GM23248 (cell line): Measurements from ENCODE around the gene CENPX. TPM values are rescaled to one million over a fixed set of nuclear protein-coding genes. Genes with fewer than 3 reads are reported as not detected.
A peak's percentile ranks its signal among the peaks of the same experiment; 100 is the strongest.

Source experiments
- DNase-seq: peaks from one replicate; pipeline ENCODE4 v3.0.0-alpha.2; 2015
- H2AFZ ChIP-seq: fragments of 200-600 bp; sonication (generic); 2 replicates; pipeline ENCODE4 v1.6.1; 2016; ENCODE audit warnings: antibody characterized with exemption
- H3F3A ChIP-seq: fragments of 200-600 bp; sonication (generic); 2 replicates; pipeline ENCODE4 v1.6.1; 2016; ENCODE audit warnings: mild to moderate bottlenecking, antibody characterized with exemption, mixed run types; ENCODE audit not compliant: insufficient read depth
- H3K27ac ChIP-seq: fragments of 200-600 bp; sonication (generic); 2 replicates; pipeline ENCODE4 v1.5.1; 2016; ENCODE audit warnings: mild to moderate bottlenecking
- H3K27me3 ChIP-seq: fragments of 200-600 bp; sonication (generic); replicated peaks from 2 replicates; pipeline ENCODE4 v1.6.1; 2016; ENCODE audit warnings: mild to moderate bottlenecking; ENCODE audit not compliant: insufficient read depth
- H3K36me3 ChIP-seq: fragments of 200-600 bp; sonication (generic); 2 replicates; pipeline ENCODE4 v1.6.1; 2016; ENCODE audit warnings: low read depth, mild to moderate bottlenecking
- H3K4me1 ChIP-seq: fragments of 200-600 bp; sonication (generic); 2 replicates; pipeline ENCODE4 v1.6.1; 2016; ENCODE audit warnings: mild to moderate bottlenecking; ENCODE audit not compliant: insufficient read depth
- H3K4me2 ChIP-seq: fragments of 200-600 bp; sonication (generic); one replicate; pipeline ENCODE4 v1.6.1; 2016; ENCODE audit warnings: mild to moderate bottlenecking; ENCODE audit not compliant: unreplicated experiment
- H3K4me3 ChIP-seq: fragments of 200-600 bp; sonication (generic); 2 replicates; pipeline ENCODE4 v1.5.1; 2016; ENCODE audit warnings: mild to moderate bottlenecking
- H3K79me2 ChIP-seq: fragments of 200-600 bp; sonication (generic); 2 replicates; pipeline ENCODE4 v1.6.1; 2016; ENCODE audit warnings: mild to moderate bottlenecking; ENCODE audit not compliant: insufficient read depth
- H3K9ac ChIP-seq: fragments of 200-600 bp; sonication (generic); 2 replicates; pipeline ENCODE4 v1.6.1; 2016; ENCODE audit warnings: mild to moderate bottlenecking
- H3K9me2 ChIP-seq: fragments of 200-600 bp; sonication (generic); 2 replicates; pipeline ENCODE4 v1.6.1; 2016; ENCODE audit warnings: mixed run types, mild to moderate bottlenecking, moderate library complexity; ENCODE audit not compliant: insufficient read depth
- H3K9me3 ChIP-seq: fragments of 200-600 bp; sonication (generic); one replicate; pipeline ENCODE4 v1.6.1; 2017; ENCODE audit warnings: low read depth
- H4K20me1 ChIP-seq: fragments of 200-600 bp; sonication (generic); 2 replicates; pipeline ENCODE4 v1.6.0; 2016; ENCODE audit not compliant: insufficient read depth
- EZH2 ChIP-seq: fragments of 200-600 bp; sonication (generic); IDR thresholded peaks from 2 replicates; pipeline ENCODE4 v1.6.1; 2018; ENCODE audit warnings: antibody characterized with exemption, mild to moderate bottlenecking; ENCODE audit not compliant: insufficient read depth, poor library complexity, severe bottlenecking
- EZH2phosphoT487 ChIP-seq: fragments of 200-600 bp; sonication (generic); IDR thresholded peaks from 2 replicates; pipeline ENCODE4 v1.6.1; 2018; ENCODE audit warnings: antibody characterized with exemption, moderate library complexity, mild to moderate bottlenecking, low read depth; ENCODE audit not compliant: insufficient read depth
- WGBS, 2 experiments: methylation state at CpG; one replicate each; pipeline ENCODE4 v1.1.6; 2015 to 2017; ENCODE audit warnings: low lambda C conversion rate in 2 of 2, low coverage in 1 of 2; ENCODE audit errors: missing lambda C conversion rate in 2 of 2; 5-methylcytosine and 5-hydroxymethylcytosine counted together
- in situ Hi-C: fragments of 300-500 bp; cut with MboI; formaldehyde crosslinking; loops from 2 replicates; pipeline ENCODE4 v1.15.0; 2020
- polyA plus RNA-seq: library from polyadenylated mRNA; unstranded; fragments of >200 nt; fragmentation: Nextera tagmentation; extraction: Ambion mirVana; gene quantifications from 2 replicates; pipeline ENCODE4 v1.2.1, GENCODE V29; 2016
- total RNA-seq: library from RNA; depleted of rRNA; stranded (reverse); fragments of >200 nt; shearing (Covaris generic); gene quantifications from 2 replicates; pipeline ENCODE4 v1.2.3, GENCODE V29; 2014

CENPX gene
- total and polyA plus RNA-seq, 2 experiments from 2014 or later, result 43.9 to 68.6 TPM

DNA sequence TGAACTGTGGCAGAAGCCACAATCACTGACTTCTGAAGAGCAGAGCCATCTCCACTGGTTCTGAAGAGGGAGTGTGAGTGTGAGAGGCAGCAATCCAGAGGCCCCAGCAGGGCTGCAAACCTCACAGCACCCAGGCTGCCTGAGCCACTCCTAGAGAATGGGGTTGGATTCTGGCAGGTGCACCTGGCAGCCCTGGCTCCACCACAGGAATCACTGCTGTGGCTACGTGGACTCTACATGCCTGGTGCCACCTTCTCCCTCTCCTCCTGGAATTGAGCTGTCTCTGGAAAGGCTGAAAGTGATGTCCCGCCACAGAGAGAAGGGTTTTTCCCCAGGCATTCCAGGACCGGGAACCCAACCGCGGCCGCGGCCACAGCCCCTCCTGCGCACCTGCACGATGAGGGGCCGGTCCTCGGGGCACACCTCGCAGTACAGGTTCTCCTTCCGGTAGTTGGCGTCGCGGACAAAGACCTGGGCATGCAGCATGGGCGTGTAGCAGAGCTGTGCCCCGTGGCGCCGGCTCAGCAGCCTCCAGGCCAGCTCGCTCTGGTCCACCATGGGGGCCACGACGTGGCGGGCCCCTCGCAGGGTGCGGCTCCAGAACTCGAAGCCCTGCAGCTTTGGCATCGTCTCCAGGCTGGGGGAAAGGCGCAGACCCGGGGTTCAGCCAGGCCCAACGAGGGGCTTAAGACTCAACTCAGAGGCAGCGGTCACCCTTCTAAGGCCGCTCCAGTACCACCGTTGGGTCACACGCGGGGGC is 41.9 kb upstream of the CENPX start:
- H3K9me3 ChIP-seq, result no peaks in the 10 kb centered on the region
- H2AFZ ChIP-seq, result peak overlapping the region; percentile 6; the same call in 1 of the 2 replicates
- TF ChIP-seq EZH2phosphoT487 (no peak), EZH2 (no peak)
- 19 to 28% methylated on average over 17 to 36 of the region's 36 CpGs for WGBS, 2 experiments
- no peaks in the 10 kb centered on the region for H3K9me2 ChIP-seq
- DNase-seq, result peak; percentile 39
- no peaks in the 10 kb centered on the region for H4K20me1 ChIP-seq
- in situ Hi-C loops, result no loop called here
- peak overlapping the region; percentile 72 for H3K4me2 ChIP-seq
- no peaks in the 10 kb centered on the region for H3K36me3 ChIP-seq
- H3K4me3 ChIP-seq, result peak overlapping the region; percentile 96
- peaks cover 38% of the 10 kb centered on the region for H3K79me2 ChIP-seq
- H3K27ac ChIP-seq, result peak overlapping the region; percentile 22
- no peaks in the 10 kb centered on the region for H3F3A ChIP-seq
- H3K27me3 ChIP-seq, result no peaks in the 10 kb centered on the region
- H3K4me1 ChIP-seq, result peaks cover 3% of the 10 kb centered on the region; the same call in 1 of the 2 replicates
- peak overlapping the region; percentile 89 for H3K9ac ChIP-seq

DNA sequence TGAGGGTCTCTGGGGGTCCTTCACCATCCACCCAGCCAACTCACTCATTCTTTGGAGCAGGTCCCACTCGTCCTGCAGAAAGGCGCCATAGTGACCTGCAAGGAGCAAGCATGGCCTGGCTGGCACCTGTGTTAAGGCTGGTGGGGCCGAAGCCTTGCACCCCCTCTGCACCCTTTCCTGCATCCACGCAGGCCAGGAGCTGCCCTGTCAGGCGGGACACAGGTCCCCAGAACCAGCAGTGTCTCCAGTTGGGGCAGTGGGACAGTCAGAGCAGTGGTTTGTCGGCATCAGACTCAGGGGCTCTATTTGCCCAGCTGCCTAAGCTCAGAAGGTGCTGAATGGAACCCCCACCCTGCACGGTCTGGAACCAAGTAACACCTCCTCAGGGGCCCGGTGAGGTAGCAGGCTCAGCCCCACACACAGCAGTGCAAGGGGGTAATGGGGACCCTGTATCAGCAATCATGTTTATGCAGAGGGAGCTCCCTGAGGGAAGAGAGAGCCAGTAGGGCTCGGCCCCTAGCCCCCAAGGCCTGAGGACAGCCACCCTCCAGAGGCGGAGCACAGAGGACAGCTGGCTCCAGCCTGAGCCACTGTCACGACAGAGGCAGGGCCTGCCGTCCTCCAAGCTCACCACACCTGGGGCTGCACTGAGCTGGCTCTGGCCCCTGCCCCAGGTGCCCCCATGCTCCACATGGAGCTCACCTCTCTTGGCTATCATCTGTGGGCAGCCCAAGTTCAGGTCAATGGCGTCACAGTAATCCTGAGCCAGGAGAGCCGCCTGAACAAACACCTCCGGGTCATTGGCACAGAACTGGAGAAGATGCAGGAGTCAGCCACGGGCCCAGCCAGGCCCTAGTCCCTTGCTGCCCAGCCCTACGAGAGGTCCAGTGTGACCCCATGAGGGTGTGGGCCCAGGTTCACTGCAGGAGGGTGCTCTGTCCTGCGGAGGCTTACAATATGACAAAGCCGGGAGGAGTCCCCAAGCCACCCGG is 41.0 kb upstream of the CENPX start:
- DNase-seq, result no peak
- no peak overlapping the region for H3K27ac ChIP-seq
- WGBS, 2 experiments, result 81 to 82% methylated on average over 20 of the region's 20 CpGs
- peak overlapping the region; percentile 96 for H3K4me3 ChIP-seq
- peak overlapping the region; percentile 72 for H3K4me2 ChIP-seq
- H3K9ac ChIP-seq, result peak overlapping the region; percentile 89
- H3K4me1 ChIP-seq, result peaks cover 3% of the 10 kb centered on the region; the same call in 1 of the 2 replicates
- no peaks in the 10 kb centered on the region for H3K27me3 ChIP-seq
- TF ChIP-seq EZH2 (no peak), EZH2phosphoT487 (no peak)
- H2AFZ ChIP-seq, result no peak overlapping the region
- H3K36me3 ChIP-seq, result no peaks in the 10 kb centered on the region
- H3K9me3 ChIP-seq, result no peaks in the 10 kb centered on the region
- peaks cover 38% of the 10 kb centered on the region for H3K79me2 ChIP-seq
- in situ Hi-C loops, result no loop called here
- no peaks in the 10 kb centered on the region for H3F3A ChIP-seq
- H3K9me2 ChIP-seq, result no peaks in the 10 kb centered on the region
- no peaks in the 10 kb centered on the region for H4K20me1 ChIP-seq

DNA sequence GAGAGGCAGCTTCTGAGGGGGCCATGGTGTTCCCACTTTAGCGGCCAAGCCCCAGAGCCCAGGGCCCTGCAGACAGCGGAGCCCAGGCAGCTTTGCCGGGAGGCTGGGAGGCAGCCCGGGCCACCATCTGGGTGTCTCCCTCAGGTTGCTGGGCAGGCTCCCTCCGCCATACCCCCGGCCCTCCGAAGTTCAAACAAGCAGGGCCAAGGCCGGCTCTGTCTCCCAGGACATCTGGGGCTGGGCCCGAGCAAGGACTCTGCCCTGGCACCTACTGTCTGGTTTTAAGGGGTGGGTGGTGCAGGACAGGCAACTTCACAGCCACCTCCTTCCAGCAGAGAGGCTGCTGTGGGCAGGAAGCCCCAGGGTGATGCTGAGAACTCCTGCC is 40.3 kb upstream of the CENPX start:
- WGBS, 2 experiments, result 88 to 92% methylated on average over 9 of the region's 9 CpGs
- H2AFZ ChIP-seq, result no peak overlapping the region
- no peaks in the 10 kb centered on the region for H3K9me3 ChIP-seq
- peaks cover 38% of the 10 kb centered on the region for H3K79me2 ChIP-seq
- no peaks in the 10 kb centered on the region for H3F3A ChIP-seq
- no peaks in the 10 kb centered on the region for H3K9me2 ChIP-seq
- DNase-seq, result no peak
- H3K27ac ChIP-seq, result no peak overlapping the region
- peaks cover 3% of the 10 kb centered on the region; the same call in 1 of the 2 replicates for H3K4me1 ChIP-seq
- H3K4me2 ChIP-seq, result no peak overlapping the region
- H3K4me3 ChIP-seq, result no peak overlapping the region
- no peak overlapping the region for H3K9ac ChIP-seq
- TF ChIP-seq EZH2, result no peak
- TF ChIP-seq EZH2phosphoT487, result no peak
- no peaks in the 10 kb centered on the region for H3K27me3 ChIP-seq
- in situ Hi-C loops, result no loop called here
- no peaks in the 10 kb centered on the region for H3K36me3 ChIP-seq
- no peaks in the 10 kb centered on the region for H4K20me1 ChIP-seq
